Tongue (tissue), 2 donors: Measurements from ENCODE around the gene CELA3A. TPM values are rescaled to one million over a fixed set of nuclear protein-coding genes. Genes with fewer than 3 reads are reported as not detected.
"Not testable (repeated sequence)": the region's sequence is repeated elsewhere in the genome, so short reads cannot be mapped to it uniquely, and the experiment has no call there.

Source experiments
- DNase-seq: peaks from one replicate; pipeline ENCODE4 v3.0.0-alpha.2; 2015
- total RNA-seq: library from RNA; depleted of rRNA; stranded (reverse); fragments of >200 nt; gene quantifications from one replicate; pipeline ENCODE4 v1.2.3, GENCODE V29; 2014

The CELA3A gene, protein sequence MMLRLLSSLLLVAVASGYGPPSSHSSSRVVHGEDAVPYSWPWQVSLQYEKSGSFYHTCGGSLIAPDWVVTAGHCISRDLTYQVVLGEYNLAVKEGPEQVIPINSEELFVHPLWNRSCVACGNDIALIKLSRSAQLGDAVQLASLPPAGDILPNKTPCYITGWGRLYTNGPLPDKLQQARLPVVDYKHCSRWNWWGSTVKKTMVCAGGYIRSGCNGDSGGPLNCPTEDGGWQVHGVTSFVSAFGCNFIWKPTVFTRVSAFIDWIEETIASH
- total RNA-seq, result not detected

DNA sequence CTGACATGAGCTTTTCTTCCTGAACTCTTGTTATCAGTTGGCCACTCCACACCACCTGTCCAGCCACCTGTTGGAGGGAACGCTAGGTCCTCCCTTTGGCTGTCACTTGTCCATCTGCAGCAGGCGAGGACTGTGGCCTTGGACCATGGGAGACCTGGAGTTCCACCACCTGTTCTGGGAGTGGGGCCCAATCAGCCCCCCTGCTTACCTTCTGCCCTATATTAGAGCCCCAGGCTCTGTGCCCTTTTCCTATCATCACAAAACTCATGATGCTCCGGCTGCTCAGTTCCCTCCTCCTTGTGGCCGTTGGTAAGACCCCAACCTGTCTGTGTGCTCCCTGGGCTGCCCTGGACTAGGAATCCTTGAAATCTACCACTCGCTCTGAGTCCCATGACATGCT, at the start of gene CELA3A:
CELA3A (plus strand) TSS at position 249 of the 400 bp plus-strand sequence; CDS start at position 267, 18 bp downstream.
- DNase-seq, result peak; percentile 21

DNA sequence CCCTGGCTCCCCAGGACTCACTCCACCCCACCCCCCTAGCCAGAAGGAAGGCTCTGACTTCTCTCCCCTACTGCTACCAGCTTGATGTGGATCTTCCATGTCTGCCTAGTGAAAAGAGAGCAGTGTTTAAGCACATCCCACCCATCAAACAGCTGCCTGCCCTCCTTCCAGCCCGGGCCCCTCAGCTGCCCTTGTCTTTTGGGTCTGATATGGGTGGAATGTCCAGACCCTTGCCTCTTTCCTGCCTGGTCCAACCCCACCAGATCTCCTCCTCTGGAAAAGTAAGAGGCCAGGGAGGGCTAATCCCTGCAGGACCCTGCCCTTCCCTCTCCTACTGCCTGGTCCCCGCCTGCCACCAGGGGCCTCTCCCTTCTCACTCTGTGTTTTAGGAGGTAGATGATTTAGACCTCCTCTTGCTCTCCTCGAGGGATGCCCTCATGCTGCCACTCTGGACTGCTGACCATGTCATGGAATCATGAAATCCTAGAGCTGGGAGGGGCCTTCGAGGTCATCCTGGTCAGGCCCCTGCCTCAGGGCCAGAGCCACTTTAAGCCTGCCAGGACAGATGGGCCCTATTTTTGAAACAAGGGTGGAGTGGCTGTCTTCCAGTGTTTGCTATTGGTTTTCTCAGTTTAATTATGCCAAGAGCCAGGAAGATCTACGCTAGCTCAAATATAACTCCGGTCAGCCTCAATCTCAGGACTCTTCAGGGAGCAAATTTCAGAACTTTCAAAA, 48.5 kb upstream of the CELA3A start:
- DNase-seq, result peak; percentile 81

DNA sequence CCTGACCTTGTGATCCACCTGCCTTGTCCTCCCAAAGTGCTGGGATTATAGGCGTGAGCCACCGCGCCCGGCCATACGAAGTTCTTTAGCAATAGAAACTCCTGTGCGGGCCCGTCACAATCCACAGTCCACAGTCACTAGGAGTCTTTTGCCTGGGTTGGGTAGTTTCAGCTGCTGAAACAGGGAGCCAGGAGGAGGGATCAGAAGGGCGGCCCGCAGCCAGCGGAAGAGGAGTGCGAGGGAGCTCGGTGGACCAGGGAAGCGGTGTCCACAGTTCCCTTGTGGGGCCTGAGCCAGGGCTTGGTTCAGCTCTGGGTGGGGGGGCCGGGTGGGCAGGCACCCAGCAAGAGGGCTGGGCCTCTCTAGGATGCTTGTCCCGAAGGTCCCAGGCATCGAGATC, 46.4 kb upstream of the CELA3A start:
- DNase-seq, result no peak

DNA sequence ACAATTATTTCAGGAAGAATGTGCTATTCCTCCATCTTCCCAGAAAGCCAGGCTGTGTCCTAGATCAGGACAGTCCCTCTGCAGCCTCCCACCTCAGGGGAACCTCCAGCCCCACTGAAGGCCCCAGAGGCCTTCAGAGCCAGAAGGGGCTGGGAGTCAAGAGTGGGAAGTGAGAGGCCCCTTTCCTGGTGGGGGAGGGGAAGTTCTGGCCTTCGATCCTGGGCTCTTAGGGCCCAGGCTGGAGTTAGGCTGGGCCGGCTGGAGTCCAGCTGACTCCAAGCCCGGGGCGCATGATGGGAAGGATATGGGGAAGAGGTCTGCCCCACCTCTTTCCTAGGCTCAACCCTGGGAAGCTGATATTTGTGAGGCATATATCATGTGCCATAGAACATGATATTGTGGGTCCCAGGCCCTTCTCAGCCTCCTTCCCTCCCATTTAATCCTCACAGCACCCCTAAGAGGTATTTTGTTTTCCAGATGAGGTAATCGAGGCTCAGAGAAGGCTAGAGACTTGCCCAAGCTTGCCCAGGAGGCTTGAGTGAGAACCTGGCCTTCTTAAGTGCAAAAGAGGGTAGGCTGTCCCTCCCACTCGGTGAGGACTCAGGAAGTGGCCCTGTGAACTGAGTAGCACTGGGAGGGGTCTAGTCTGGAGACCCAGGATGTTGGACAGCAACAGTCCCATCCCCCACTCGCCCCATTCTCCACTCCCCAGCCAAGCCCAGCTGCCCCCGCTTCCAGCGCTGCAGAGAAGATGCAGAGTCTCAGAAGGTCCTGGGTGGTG, 45.8 kb upstream of the CELA3A start:
- peak; percentile 40 for DNase-seq

DNA sequence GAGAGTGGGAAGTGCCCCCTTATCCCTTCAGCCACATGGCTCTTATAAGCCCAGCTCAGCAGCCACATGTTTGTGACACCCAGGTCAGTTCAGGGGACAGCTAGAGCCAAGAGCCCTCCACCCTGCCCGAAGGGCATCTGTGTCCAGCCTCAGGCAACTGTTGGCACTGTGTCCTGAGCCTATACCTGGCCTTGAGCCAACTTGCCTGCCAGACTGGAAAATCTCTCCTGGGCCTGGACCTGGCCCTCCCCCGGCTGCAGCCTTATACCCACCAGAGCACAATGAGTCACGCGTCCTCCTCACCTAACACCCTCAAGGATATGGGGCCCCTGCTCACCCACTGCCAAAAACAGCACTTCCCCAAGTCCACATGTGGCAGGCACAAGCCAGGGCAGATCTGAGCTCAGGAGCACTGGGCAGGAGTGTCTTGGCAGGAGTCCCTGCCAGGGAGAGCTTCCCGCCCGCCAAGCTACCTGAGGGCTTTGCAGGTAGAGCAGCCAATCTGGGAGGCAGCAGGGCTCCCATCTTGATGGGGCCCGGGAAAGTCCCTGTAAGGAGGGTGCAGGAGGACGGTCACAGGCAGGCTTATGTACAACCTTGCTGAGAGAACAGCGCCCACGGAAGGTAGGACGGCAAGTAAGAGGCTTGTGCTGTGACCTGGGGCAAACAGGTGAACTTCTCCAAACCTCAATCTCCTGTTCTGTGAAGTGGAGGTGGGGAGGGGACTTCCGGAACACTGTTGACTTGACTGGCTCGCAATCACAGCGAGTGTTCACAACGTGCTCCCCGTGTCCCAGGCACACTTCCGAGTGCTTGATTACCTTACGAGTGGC, 44.5 kb upstream of the CELA3A start:
- peak; percentile 50 for DNase-seq

DNA sequence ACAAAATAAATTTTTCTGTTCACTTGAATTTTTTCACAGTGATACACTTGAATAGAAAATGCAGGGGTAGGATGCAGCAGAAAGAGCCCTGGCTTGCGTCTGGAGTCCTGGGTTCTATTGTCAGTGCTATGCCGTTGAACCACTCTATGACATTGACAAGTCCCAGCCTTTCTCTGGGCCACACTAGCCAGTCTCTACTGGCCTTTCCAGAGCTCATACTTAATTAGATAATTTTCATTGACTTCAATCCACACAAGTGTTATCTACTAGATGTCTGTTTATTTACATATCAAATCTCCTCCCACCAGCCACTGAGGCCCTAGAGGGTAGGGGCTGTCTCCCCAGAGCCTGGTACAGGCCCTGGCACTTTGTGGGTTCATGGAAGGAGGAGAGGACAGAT, 40.1 kb upstream of the CELA3A start:
- DNase-seq, result no peak

DNA sequence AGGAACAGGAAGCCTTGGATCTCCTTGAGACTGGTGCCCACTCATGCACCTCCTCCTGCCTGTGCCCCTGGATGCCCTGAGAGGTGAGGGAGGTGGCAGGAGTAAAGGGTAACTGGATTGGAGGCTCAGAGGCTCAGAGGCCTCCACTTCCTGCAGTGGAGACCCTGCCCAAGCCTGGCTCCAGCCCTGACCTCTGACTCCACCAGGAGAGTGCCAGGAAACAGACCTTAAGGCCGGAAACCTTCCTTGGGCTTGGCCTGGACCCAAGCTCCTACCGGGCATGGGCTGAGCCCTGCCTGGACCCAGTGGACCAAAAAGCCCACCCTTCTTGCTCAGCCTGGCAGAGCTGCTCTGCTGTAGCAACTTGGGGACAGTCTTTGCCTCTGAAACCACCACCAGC, 39.7 kb upstream of the CELA3A start:
- DNase-seq, result no peak

DNA sequence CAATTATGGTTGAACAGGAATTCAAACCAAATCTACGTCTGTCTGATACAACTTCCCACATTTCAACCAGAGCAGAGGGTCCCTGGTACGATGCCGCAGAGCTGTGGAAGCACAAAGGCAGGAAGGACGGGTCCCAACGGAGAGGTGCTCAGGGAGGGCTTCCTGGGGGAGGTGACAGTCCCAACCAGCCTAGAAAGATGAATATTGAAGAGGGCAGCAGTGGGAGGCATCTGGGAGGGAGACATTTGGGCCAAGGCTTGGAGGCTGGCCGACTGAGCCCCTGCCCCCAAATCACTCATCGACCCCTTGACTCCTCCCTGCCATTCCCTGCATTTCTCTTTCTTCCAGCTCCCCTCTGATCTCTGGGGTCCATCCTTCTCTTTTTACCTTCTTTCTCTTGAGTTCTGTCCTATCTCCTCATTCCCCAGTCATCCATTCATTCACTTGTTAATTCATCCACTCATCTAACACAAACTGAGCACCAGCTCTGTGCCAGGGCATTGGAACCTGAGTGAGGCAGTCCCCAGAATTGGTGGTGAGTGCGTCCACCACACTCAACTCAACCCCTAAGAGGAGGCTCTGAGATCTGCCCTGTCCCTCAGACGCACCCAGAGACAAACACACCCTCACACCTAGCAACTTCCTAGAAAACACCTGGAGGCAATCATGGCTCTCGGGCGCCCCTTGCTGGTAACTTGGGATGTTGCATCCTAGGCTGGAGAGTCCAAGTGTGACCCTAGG, 37.8 kb upstream of the CELA3A start:
- peak; percentile 90 for DNase-seq

DNA sequence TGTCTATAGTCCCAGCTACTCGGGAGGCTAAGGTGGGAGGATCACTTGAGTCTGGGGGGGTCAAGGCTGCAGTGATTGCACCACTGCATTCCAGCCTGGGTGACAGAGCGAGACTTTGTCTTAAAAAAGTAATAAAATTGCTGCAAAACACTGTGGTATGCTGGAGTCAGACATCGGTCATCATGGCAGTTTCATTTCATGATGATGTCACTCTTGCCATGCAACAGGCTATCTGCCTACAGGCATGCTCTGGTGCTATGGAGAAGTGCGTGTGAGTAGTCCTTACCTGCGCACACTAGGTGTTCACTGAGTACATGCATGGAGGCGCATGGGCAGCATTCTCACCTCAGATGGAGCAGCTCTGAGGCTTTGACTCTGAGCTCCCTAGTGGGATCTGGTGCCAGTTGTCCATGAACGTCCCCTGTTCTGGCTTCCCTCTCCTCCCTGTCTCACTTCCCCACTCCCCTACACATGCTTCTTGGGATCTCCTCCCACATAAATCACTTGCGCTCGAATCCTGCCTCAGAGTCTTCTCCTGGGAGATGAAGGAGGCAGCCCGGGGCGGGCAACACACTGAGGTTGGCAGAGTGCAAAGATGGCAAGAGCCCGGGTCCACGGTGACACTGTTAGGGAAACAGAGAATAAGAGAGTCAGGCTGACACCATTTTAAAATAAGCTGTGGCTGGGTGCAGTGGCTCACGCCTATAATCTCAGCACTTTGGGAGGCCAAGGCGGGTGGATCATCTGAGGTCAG, 35.0 kb upstream of the CELA3A start:
- no peak for DNase-seq

DNA sequence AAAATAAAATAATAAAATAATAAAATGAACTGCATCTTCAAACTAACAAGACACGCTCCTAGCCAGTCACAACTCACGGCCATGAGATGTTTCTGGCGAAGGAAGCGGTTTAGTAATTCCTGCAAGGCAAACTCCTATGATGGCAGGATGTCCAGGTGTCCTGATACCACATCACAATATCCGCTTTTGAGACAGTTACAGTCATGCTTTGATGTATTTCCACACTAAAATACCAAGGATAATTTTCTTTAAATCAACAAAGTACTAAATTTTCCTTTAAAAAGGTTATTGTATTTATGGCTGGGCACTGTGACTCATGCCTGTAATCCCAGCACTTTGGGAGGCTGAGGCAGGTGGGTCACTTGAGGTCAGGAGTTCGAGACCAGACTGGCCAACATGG, 34.2 kb upstream of the CELA3A start:
- not testable (repeated sequence) for DNase-seq

DNA sequence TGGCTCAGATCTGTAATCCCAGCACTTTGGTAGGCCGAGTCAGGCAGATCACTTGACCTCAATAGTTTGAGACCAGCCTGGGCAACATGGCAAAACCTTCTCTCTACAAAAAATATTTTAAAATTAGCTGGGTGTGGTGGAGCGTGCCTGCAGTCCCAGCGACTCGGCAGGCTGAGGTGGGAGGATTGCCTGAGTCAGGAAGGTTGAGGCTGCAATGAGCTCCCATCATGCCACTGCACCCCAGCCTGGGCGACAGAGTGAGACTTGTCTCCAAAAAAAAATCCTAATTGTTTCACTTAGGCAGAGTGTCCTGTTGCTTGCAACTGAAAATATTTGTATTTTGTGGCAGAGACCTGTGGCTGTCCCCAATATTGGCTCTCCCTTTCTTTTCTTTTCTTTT, 32.4 kb upstream of the CELA3A start:
- DNase-seq, result not testable (repeated sequence)

DNA sequence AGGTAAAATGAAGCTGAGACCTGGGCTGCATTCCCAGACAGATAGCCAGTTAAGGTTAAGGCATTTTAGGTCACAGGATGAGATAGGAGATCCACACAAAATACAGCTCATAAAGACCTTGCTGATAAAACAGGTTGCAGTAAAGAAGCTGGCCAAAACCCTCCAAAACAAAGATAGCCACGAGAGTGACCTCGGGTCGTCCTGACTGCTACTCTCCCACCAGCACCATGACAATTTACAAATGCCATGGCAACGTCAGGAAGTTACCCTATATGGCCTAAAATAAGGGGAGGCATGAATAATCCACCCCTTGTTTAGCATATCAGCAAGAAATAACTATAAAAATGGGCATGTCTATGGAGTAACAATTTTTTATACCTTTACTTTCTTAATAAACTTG, 30.9 kb upstream of the CELA3A start:
- not testable (repeated sequence) for DNase-seq

DNA sequence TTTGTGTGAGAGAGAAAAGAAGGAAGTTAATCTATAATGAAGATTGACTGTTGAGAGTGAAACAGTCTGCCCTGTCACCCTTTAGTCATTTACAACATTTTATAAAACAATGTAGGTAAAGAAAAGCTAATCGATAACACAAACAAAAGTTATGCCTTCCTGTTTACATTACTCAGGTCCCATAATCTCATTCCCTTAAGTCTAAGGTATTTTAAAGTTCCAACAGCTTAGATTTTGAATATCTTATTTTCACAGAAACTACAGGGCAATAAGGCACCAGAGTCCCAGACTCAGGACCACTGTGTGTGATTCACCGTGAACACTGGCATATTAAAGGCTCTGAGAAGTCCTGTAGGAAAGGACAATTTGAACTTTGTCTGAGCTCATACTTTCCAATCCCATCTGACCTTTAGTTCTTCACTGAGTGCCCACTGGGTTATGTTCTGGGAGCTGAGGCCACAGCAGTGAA, 28.4 kb upstream of the CELA3A start:
- DNase-seq, result not testable (repeated sequence)

DNA sequence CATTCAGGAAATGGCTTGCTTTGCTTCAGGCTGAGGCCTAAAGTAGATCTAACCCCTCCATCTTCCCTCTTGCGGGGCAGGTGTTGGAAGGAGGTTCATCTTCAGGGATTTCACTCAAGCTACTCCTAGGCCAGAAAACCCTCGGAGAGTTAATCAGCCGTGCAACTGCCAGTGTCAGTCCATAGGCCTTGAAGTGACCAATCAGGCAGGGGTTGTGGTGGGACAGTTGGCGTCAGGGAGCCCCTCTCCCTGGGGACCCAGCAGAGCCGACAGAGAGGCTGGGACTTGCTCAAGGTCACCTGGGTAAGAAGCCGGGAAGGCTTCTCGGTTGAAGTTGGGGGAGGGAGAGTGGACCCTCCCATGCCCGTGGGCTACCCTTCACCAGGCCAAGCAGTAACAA, 27.5 kb upstream of the CELA3A start:
- DNase-seq, result not testable (repeated sequence)

DNA sequence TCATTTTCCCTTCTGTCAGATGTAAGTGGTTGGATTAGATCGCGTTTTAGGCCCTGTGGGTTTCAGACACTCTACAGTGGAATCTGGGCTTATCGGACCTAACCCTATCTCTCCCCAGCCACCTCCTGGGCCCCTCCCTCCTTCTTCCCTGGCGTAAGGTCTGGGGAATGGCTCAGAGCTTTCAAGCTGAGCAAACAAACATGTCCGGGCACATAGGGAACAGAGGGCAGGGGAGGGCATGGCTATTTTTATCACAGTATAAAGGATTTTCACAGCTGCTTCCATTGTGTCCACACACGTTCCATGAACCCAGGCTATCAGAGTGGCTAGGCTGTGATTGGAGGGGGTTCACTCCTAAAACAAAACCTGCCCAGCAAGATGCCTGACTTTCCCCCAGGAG, 26.8 kb upstream of the CELA3A start:
- DNase-seq, result peak; percentile 54

DNA sequence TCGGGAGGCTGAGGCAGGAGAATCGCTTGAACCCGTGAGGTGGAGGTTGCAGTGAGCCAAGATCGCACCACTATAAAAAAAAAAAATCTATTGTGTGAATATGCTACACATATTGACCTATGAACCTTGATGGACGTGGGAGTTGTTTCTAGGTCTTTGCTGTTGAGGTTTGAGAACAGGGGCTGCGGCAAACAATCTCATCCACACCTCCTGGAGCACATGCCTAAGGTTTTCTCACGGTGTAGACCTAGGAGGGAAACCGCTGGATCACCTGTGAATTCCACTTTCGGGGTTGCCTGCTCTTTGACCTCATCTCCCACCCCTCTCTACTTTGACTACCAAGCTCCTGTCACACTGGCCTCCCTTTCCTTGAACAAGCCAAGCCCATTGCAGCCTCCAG, 26.2 kb upstream of the CELA3A start:
- not testable (repeated sequence) for DNase-seq

DNA sequence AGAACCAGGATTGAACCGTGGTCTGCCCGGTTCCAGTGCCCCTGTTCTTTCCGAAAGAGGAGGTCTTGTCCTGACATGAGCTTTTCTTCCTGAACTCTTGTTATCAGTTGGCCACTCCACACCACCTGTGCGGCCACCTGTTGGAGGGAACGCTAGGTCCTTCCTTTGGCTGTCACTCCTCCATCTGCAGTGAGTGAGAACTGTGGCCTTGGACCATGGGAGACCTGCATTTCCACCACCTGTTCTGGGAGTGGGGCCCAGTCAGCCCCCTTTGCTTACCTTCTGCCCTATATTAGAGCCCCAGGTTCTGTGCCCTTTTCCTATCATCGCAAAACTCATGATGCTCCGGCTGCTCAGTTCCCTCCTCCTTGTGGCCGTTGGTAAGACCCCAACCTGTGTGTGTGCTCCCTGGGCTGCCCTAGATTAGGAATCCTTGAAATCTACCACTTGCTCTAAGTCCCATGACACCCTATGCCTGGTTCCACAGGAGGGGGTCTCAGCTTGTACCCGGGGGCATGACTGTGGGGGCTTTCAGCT, 24.7 kb upstream of the CELA3A start, which contains the start of gene CELA3B:
CELA3B (plus strand) TSS at position 320 of the 537 bp plus-strand sequence; CDS start at position 338, 18 bp downstream.
- DNase-seq, result not testable (repeated sequence)

DNA sequence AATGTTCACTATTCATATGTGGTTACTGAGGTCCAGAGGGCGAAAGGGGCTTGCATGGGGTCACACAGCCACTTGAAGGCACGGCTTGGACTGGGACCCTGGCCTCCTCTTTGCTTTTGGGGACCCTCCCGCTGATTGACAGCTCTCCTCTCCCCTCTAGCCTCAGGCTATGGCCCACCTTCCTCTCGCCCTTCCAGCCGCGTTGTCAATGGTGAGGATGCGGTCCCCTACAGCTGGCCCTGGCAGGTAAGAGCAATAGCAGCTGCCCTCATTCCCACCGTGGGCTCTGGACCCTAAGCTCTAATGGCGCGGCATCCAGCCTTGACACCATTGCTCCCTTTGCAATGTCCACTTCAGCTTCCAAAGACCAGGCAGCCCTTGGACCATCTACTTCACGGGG, 23.2 kb upstream of the CELA3A start:
- not testable (repeated sequence) for DNase-seq

DNA sequence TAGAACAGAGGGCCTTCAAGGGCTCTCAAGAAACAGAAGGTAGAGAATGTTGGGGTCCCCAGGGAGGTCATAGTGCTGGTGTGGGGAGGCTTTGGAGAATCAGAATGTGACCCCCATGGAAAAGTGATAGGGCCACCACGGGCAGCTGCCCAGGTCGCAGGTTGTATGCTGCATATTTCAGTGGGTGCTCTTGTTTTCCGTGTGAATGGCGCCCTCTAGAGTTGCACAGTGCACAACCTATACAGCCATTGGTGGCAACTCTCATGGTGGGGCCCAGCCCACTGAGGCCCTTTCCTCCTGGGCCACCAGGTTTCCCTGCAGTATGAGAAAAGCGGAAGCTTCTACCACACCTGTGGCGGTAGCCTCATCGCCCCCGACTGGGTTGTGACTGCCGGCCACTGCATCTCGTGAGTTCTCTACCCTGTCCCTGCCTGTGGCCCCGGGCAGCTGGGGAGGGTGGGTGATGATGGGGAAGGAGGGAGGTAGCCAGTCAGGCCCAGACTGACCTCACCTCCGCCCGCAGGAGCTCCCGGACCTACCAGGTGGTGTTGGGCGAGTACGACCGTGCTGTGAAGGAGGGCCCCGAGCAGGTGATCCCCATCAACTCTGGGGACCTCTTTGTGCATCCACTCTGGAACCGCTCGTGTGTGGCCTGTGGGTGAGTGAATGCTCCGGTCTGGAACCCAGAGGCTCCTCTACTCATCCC, 20.8 kb upstream of the CELA3A start:
- not testable (repeated sequence) for DNase-seq
